ENCODE data around the gene NMD3.
"Not testable (repeated sequence)": the region's sequence is repeated elsewhere in the genome, so short reads cannot be mapped to it uniquely, and the experiment has no call there.

The NMD3 gene

DNA sequence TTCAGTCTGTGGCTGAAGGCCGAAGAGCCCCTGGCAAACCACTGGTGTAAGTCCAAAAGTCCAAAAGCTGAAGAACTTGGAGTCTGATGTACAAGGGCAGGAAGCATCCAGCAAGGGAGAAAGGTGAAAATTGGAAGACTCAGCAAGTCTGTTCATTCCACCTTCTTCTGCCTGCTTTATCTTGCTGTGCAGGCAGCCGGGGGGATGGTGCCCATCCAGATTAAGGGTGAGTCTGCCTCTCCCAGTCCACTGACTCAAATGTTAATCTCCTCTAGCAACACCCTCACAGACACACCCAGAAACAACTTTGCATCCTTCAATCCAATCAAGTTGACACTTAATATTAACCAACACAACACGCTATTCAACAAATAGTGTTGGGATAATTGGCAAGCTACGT, 61.3 kb downstream of the NMD3 start:
- not testable (repeated sequence) for DNase-seq (ENCODE audit: low read depth in 2 of 2)

- no peak for DNase-seq (ENCODE audit: low read depth in 2 of 2)
These were observed 63.9 kb downstream of the NMD3 start for GRCh38 chr3:161284989-161285388.

DNA sequence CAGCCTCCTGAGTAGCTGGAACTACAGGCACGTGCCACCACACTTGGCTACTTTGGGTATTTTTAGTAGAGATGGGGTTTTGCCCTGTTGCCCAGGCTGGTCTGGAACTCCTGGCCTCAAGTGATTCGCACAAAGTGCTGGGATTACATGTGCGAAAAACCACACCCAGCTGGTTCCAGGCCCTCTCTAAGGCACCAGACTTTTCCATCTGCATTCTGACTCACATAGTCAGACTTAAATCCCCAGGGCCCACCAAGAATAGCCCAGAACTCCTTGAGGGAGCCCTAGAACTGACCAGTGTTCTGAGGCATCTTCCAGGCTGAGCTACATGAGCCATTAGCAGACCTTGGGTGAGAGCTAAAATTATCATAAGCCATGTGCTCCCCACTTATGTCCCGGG, 68.1 kb downstream of the NMD3 start:
- DNase-seq (ENCODE audit: low read depth in 2 of 2) = no peak

DNA sequence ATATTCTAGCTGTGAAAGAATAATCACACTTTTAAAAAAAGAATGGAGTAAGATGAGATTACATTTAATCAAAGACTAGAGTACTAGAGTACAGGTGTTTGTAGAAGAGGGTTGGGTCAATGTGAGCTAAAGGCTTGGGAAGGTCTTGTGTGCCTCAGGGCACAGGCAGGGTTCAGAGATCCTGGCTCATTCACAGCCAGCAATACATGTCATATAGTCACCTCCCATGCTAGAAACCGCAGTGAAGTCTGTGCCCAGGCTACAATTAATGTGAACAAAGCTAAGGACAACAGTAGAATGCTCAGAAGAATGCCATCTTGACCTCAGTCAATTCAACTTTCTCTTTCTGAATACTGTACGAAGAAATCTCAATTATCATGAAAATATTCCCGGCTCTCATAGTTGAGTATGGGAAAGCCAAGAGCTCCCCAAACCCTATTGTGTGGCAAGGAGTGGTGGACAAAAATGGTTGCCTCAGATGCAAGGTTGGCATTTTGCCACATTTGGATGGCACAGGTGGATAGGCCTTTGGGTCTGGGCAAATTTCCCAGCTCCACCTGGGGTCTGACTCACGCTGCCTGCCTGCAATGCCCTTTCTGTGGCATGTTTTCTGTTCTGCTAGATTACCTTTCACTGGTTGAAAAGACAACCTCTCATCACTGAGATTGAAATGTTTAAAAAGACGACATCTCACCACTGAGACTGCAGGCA, 70.2 kb downstream of the NMD3 start:
- DNase-seq (ENCODE audit: low read depth in 2 of 2) = no peak

GRCh38 chr3:161293381-161293780, 72.3 kb downstream of the NMD3 start:
- no peak for DNase-seq (ENCODE audit: low read depth in 2 of 2)

GRCh38 chr3:161295325-161295724, 74.2 kb downstream of the NMD3 start:
- DNase-seq (ENCODE audit: low read depth in 2 of 2) = no peak

- no peak for DNase-seq (ENCODE audit: low read depth in 2 of 2)
These were observed 75.7 kb downstream of the NMD3 start for GRCh38 chr3:161296814-161297213.
